ENCODE data around the gene CPNE5.
"Not testable (repeated sequence)": the region's sequence is repeated elsewhere in the genome, so short reads cannot be mapped to it uniquely, and the experiment has no call there.

Gene CPNE5

GRCh38 chr6:36821581-36822335 is 17.5 kb downstream of the CPNE5 start:
- peaks cover 7% of the 10 kb centered on the region for H3K27me3 Mint-ChIP-seq (ENCODE audit: low read depth)
- no peak overlapping the region for H3K27ac Mint-ChIP-seq
- no peak overlapping the region for H3K4me3 Mint-ChIP-seq
- H3K36me3 Mint-ChIP-seq (ENCODE audit: low read depth), result no peaks in the 10 kb centered on the region
- H3K4me1 Mint-ChIP-seq (ENCODE audit: low read depth), result peaks cover 13% of the 10 kb centered on the region
- no peaks in the 10 kb centered on the region for H3K9me3 Mint-ChIP-seq

- Mint-ChIP-seq H3K36me3 (ENCODE audit: low read depth) (no peaks in the 10 kb centered on the region), H3K27ac (no peak overlapping the region), H3K4me1 (ENCODE audit: low read depth) (peaks cover 13% of the 10 kb centered on the region), H3K4me3 (no peak overlapping the region), H3K27me3 (ENCODE audit: low read depth) (peaks cover 3% of the 10 kb centered on the region), H3K9me3 (no peaks in the 10 kb centered on the region)
These were observed 18.3 kb downstream of the CPNE5 start for GRCh38 chr6:36820700-36821580.

- H3K4me3 Mint-ChIP-seq, result no peak overlapping the region
- peaks cover 17% of the 10 kb centered on the region for H3K27me3 Mint-ChIP-seq (ENCODE audit: low read depth)
These were observed 20.5 kb downstream of the CPNE5 start for GRCh38 chr6:36818756-36819155.

GRCh38 chr6:36817847-36818246 is 21.4 kb downstream of the CPNE5 start:
- H3K27ac Mint-ChIP-seq, result no peak overlapping the region
- H3K36me3 Mint-ChIP-seq (ENCODE audit: low read depth), result no peaks in the 10 kb centered on the region
- peaks cover 14% of the 10 kb centered on the region for H3K27me3 Mint-ChIP-seq (ENCODE audit: low read depth)
- H3K4me1 Mint-ChIP-seq (ENCODE audit: low read depth), result peaks cover 11% of the 10 kb centered on the region
- no peak overlapping the region for H3K4me3 Mint-ChIP-seq
- H3K9me3 Mint-ChIP-seq, result no peaks in the 10 kb centered on the region

More at GRCh38 chr6:36818756-36819155, 20.5 kb downstream of the CPNE5 start:
- H3K4me1 Mint-ChIP-seq (ENCODE audit: low read depth), result peaks cover 13% of the 10 kb centered on the region
- no peaks in the 10 kb centered on the region for H3K9me3 Mint-ChIP-seq
- H3K36me3 Mint-ChIP-seq (ENCODE audit: low read depth), result no peaks in the 10 kb centered on the region
- no peak overlapping the region for H3K27ac Mint-ChIP-seq

- Mint-ChIP-seq H3K36me3 (ENCODE audit: low read depth) (no peaks in the 10 kb centered on the region), H3K27ac (no peak overlapping the region), H3K4me1 (ENCODE audit: low read depth) (peaks cover 11% of the 10 kb centered on the region), H3K9me3 (no peaks in the 10 kb centered on the region), H3K4me3 (no peak overlapping the region), H3K27me3 (ENCODE audit: low read depth) (peaks cover 14% of the 10 kb centered on the region)
These were observed 21.9 kb downstream of the CPNE5 start for GRCh38 chr6:36817176-36817817.

GRCh38 chr6:36815962-36816735 is 23.1 kb downstream of the CPNE5 start:
- Mint-ChIP-seq H3K4me1 (ENCODE audit: low read depth) (peaks cover 5% of the 10 kb centered on the region), H3K4me3 (no peak overlapping the region)

GRCh38 chr6:36814249-36814648 is 25.0 kb downstream of the CPNE5 start:
- H3K4me3 Mint-ChIP-seq, result no peak overlapping the region
- H3K9me3 Mint-ChIP-seq, result no peaks in the 10 kb centered on the region
- H3K4me1 Mint-ChIP-seq (ENCODE audit: low read depth), result no peaks in the 10 kb centered on the region
- no peak overlapping the region for H3K27ac Mint-ChIP-seq
- H3K27me3 Mint-ChIP-seq (ENCODE audit: low read depth), result peaks cover 17% of the 10 kb centered on the region
- no peaks in the 10 kb centered on the region for H3K36me3 Mint-ChIP-seq (ENCODE audit: low read depth)

More at GRCh38 chr6:36815962-36816735, 23.1 kb downstream of the CPNE5 start:
- no peaks in the 10 kb centered on the region for H3K9me3 Mint-ChIP-seq
- H3K36me3 Mint-ChIP-seq (ENCODE audit: low read depth), result no peaks in the 10 kb centered on the region
- H3K27me3 Mint-ChIP-seq (ENCODE audit: low read depth), result peaks cover 14% of the 10 kb centered on the region
- H3K27ac Mint-ChIP-seq, result no peak overlapping the region

- peaks cover 21% of the 10 kb centered on the region for H3K27me3 Mint-ChIP-seq (ENCODE audit: low read depth)
- H3K9me3 Mint-ChIP-seq, result no peaks in the 10 kb centered on the region
- H3K4me1 Mint-ChIP-seq (ENCODE audit: low read depth), result no peaks in the 10 kb centered on the region
- no peak overlapping the region for H3K27ac Mint-ChIP-seq
- no peak overlapping the region for H3K4me3 Mint-ChIP-seq
- no peaks in the 10 kb centered on the region for H3K36me3 Mint-ChIP-seq (ENCODE audit: low read depth)
These were observed 25.7 kb downstream of the CPNE5 start for GRCh38 chr6:36813526-36813925.

- H3K4me3 Mint-ChIP-seq; H3K27ac Mint-ChIP-seq; H3K9me3 Mint-ChIP-seq; H3K36me3 Mint-ChIP-seq (ENCODE audit: low read depth); H3K4me1 Mint-ChIP-seq (ENCODE audit: low read depth): not testable (repeated sequence)
- H3K27me3 Mint-ChIP-seq (ENCODE audit: low read depth), result peaks cover 21% of the 10 kb centered on the region
These were observed 26.2 kb downstream of the CPNE5 start for GRCh38 chr6:36813047-36813446.

- Mint-ChIP-seq H3K27ac (no peak overlapping the region), H3K4me3 (no peak overlapping the region), H3K4me1 (ENCODE audit: low read depth) (no peaks in the 10 kb centered on the region), H3K27me3 (ENCODE audit: low read depth) (peaks cover 29% of the 10 kb centered on the region), H3K9me3 (no peaks in the 10 kb centered on the region), H3K36me3 (ENCODE audit: low read depth) (no peaks in the 10 kb centered on the region)
These were observed 29.1 kb downstream of the CPNE5 start for GRCh38 chr6:36809941-36810803.

GRCh38 chr6:36809156-36809555 is 30.1 kb downstream of the CPNE5 start:
- H3K27ac Mint-ChIP-seq, result no peak overlapping the region
- no peak overlapping the region for H3K4me3 Mint-ChIP-seq
- peaks cover 1% of the 10 kb centered on the region for H3K4me1 Mint-ChIP-seq (ENCODE audit: low read depth)
- no peaks in the 10 kb centered on the region for H3K9me3 Mint-ChIP-seq
- H3K36me3 Mint-ChIP-seq (ENCODE audit: low read depth), result no peaks in the 10 kb centered on the region
- H3K27me3 Mint-ChIP-seq (ENCODE audit: low read depth), result peaks cover 30% of the 10 kb centered on the region

GRCh38 chr6:36808634-36809033 is 30.6 kb downstream of the CPNE5 start:
- Mint-ChIP-seq H3K27me3 (ENCODE audit: low read depth) (peaks cover 26% of the 10 kb centered on the region), H3K4me1 (ENCODE audit: low read depth) (peaks cover 1% of the 10 kb centered on the region), H3K9me3 (no peaks in the 10 kb centered on the region), H3K27ac (no peak overlapping the region), H3K36me3 (ENCODE audit: low read depth) (no peaks in the 10 kb centered on the region), H3K4me3 (no peak overlapping the region)

- peaks cover 1% of the 10 kb centered on the region for H3K4me1 Mint-ChIP-seq (ENCODE audit: low read depth)
- H3K36me3 Mint-ChIP-seq (ENCODE audit: low read depth), result no peaks in the 10 kb centered on the region
- H3K27me3 Mint-ChIP-seq (ENCODE audit: low read depth), result peaks cover 31% of the 10 kb centered on the region
- no peak overlapping the region for H3K4me3 Mint-ChIP-seq
- no peaks in the 10 kb centered on the region for H3K9me3 Mint-ChIP-seq
- H3K27ac Mint-ChIP-seq, result no peak overlapping the region
These were observed 31.5 kb downstream of the CPNE5 start for GRCh38 chr6:36807750-36808149.
